NCI-H345 treated with DMSO at 0.1 percent for 48 hours (cell line): ENCODE results near the gene POLR3A.

Experiments
- DNase-seq: peaks from one replicate; lab custom pipeline; 2025; ENCODE audit not compliant: unreplicated experiment; lab: John Stamatoyannopoulos, UW

Gene POLR3A

GRCh38 chr10:77983384-77984341 lies 45.7 kb downstream of the POLR3A start:
- no peak for DNase-seq

GRCh38 chr10:77981281-77981680 lies 48.0 kb downstream of the POLR3A start:
- no peak for DNase-seq

GRCh38 chr10:77979221-77979620 lies 50.1 kb downstream of the POLR3A start:
- no peak for DNase-seq

- no peak for DNase-seq
Observed at GRCh38 chr10:77978360-77978759, 51.0 kb downstream of the POLR3A start.

GRCh38 chr10:77977934-77978333 lies 51.4 kb downstream of the POLR3A start:
- DNase-seq: no peak

GRCh38 chr10:77977016-77977415 lies 52.3 kb downstream of the POLR3A start:
- no peak for DNase-seq

GRCh38 chr10:77975086-77975666 lies 54.1 kb downstream of the POLR3A start:
- DNase-seq: no peak

- DNase-seq: no peak
Observed at GRCh38 chr10:77974396-77975074, 54.8 kb downstream of the POLR3A start.

GRCh38 chr10:77973276-77973675 lies 56.0 kb downstream of the POLR3A start:
- no peak for DNase-seq

- no peak for DNase-seq
Observed at GRCh38 chr10:77972148-77972547, 57.2 kb downstream of the POLR3A start.

- DNase-seq: no peak
Observed at GRCh38 chr10:77971804-77972144, 57.5 kb downstream of the POLR3A start.

- DNase-seq: no peak
Observed at GRCh38 chr10:77970869-77971803, 58.2 kb downstream of the POLR3A start.

GRCh38 chr10:77969114-77969513 lies 60.2 kb downstream of the POLR3A start:
- DNase-seq: no peak

GRCh38 chr10:77967611-77968022 lies 61.7 kb downstream of the POLR3A start:
- DNase-seq: no peak

- no peak for DNase-seq
Observed at GRCh38 chr10:77965294-77965693, 64.0 kb downstream of the POLR3A start.

GRCh38 chr10:77964811-77965210 lies 64.5 kb downstream of the POLR3A start:
- DNase-seq: no peak

GRCh38 chr10:77963901-77964300 lies 65.4 kb downstream of the POLR3A start:
- DNase-seq: no peak

GRCh38 chr10:77962350-77963146 lies 66.8 kb downstream of the POLR3A start:
- no peak for DNase-seq

- no peak for DNase-seq
Observed at GRCh38 chr10:77961668-77962067, 67.6 kb downstream of the POLR3A start.

GRCh38 chr10:77960829-77961329 lies 68.4 kb downstream of the POLR3A start:
- no peak for DNase-seq
